HL-60 (cell line): ENCODE measurements around the gene RNF144A.

Experiments
- DNase-seq, 2 experiments: peaks; one replicate each; pipeline ENCODE4 v3.0.0-alpha.2; 2010 to 2020; ENCODE audit warnings: low read depth in 1 of 2, low spot score in 1 of 2
- H3K27ac ChIP-seq: fragments of 250-450 bp; sonication (Bioruptor Pico); replicated peaks from 2 replicates; pipeline ENCODE4 v1.5.1; 2020; ENCODE audit warnings: mild to moderate bottlenecking, moderate library complexity
- H3K27me3 ChIP-seq: fragments of 250-450 bp; sonication (Bioruptor Pico); 2 replicates; pipeline ENCODE4 v1.5.1; 2021; ENCODE audit warnings: mild to moderate bottlenecking, moderate library complexity; ENCODE audit not compliant: insufficient read depth, poor library complexity, severe bottlenecking
- H3K4me3 ChIP-seq: replicated peaks from 2 replicates; pipeline ENCODE4 v1.5.1; 2011; ENCODE audit warnings: mild to moderate bottlenecking, control low read depth, low read length; ENCODE audit not compliant: insufficient read depth
- CTCF ChIP-seq: IDR thresholded peaks from one replicate; pipeline ENCODE4 v1.5.1; 2011; ENCODE audit warnings: low read length, control low read depth, inconsistent platforms; ENCODE audit not compliant: insufficient read depth
- GABPA ChIP-seq: IDR thresholded peaks from 2 replicates; pipeline ENCODE4 v1.6.1; 2012; ENCODE audit warnings: low read depth
- POLR2AphosphoS5 ChIP-seq: IDR thresholded peaks from 2 replicates; pipeline ENCODE4 v1.6.1; 2012; ENCODE audit warnings: low read depth
- REST ChIP-seq: IDR thresholded peaks from 2 replicates; pipeline ENCODE4 v1.6.1; 2012; ENCODE audit warnings: low read depth; ENCODE audit not compliant: insufficient replicate concordance
- SPI1 ChIP-seq: IDR thresholded peaks from 2 replicates; pipeline ENCODE4 v1.6.1; 2012; ENCODE audit warnings: low read depth, mild to moderate bottlenecking, borderline replicate concordance

Gene RNF144A

GRCh38 chr2:7061450-7061789, 144.2 kb downstream of the RNF144A start:
- H3K4me3 ChIP-seq, result no peak overlapping the region

GRCh38 chr2:7061921-7062320, 144.7 kb downstream of the RNF144A start:
- no peak for DNase-seq
- no peak for TF ChIP-seq CTCF
- TF ChIP-seq SPI1, result no peak
- TF ChIP-seq REST, result no peak
- no peak for TF ChIP-seq GABPA
- no peak for TF ChIP-seq POLR2AphosphoS5
- H3K27me3 ChIP-seq, result no peaks in the 10 kb centered on the region
- H3K4me3 ChIP-seq, result no peak overlapping the region
- no peak overlapping the region for H3K27ac ChIP-seq

More at GRCh38 chr2:7061450-7061789, 144.2 kb downstream of the RNF144A start:
- Histone ChIP-seq H3K27ac (no peak overlapping the region), H3K27me3 (no peaks in the 10 kb centered on the region)
- no peak for DNase-seq
- no peak for TF ChIP-seq GABPA
- TF ChIP-seq CTCF, result no peak
- no peak for TF ChIP-seq POLR2AphosphoS5
- TF ChIP-seq SPI1, result no peak
- TF ChIP-seq REST, result no peak

- DNase-seq, result no peak
- Histone ChIP-seq H3K27me3 (no peaks in the 10 kb centered on the region), H3K4me3 (no peak overlapping the region), H3K27ac (no peak overlapping the region)
- TF ChIP-seq REST (no peak), CTCF (no peak), GABPA (no peak), POLR2AphosphoS5 (no peak), SPI1 (no peak)
Observed at GRCh38 chr2:7063789-7064188, 146.6 kb downstream of the RNF144A start.
